Panc1 (cell line): ENCODE results near the gene NCS1. TPM values are rescaled to one million over a fixed set of nuclear protein-coding genes. Genes with fewer than 3 reads are reported as not detected.

Experiments
- ATAC-seq: fragments of 200-7000 bp; cut with Tn5 transposase; 2 replicates; pipeline ENCODE4 v1.9.1; 2020; ENCODE audit warnings: mild to moderate bottlenecking, moderate library complexity
- BruUV-seq: library from RNA; stranded (reverse); fragments of 400-500 nt; replicated peaks from 2 replicates; lab custom pipeline; 2021; lab: Mats Ljungman, UMichigan
- CTCF ChIA-PET: fragments of 300-600 bp; sonication (Branson Sonifier 250); formaldehyde crosslinking; loops from one replicate; lab custom pipeline; 2022; ENCODE audit warnings: antibody characterized with exemption; lab: Charles Lee
- POLR2A ChIA-PET: fragments of 300-600 bp; sonication (Branson Sonifier 250); formaldehyde crosslinking; loops from one replicate; lab custom pipeline; 2022; ENCODE audit warnings: antibody characterized with exemption; lab: Charles Lee
- DNase-seq: peaks from one replicate; pipeline ENCODE4 v3.0.0-alpha.2; 2010; ENCODE audit warnings: low read depth, low spot score
- H3K27ac ChIP-seq: 2 replicates; pipeline ENCODE4 v1.5.1; 2011; ENCODE audit warnings: mild to moderate bottlenecking, low read length, inconsistent platforms
- H3K27me3 ChIP-seq: fragments of 200-500 bp; sonication (Bioruptor generic); 2 replicates; pipeline ENCODE4 v1.6.0; 2014; ENCODE audit warnings: low read length, inconsistent platforms; ENCODE audit not compliant: control insufficient read depth, insufficient read depth
- H3K36me3 ChIP-seq: fragments of 200-500 bp; sonication (Bioruptor generic); 2 replicates; pipeline ENCODE4 v1.5.1; 2014; ENCODE audit warnings: inconsistent platforms, mild to moderate bottlenecking, low read length, moderate library complexity; ENCODE audit not compliant: control insufficient read depth, insufficient read depth
- H3K4me1 ChIP-seq: 2 replicates; pipeline ENCODE4 v1.5.1; 2011; ENCODE audit warnings: inconsistent platforms, mild to moderate bottlenecking, low read length, moderate library complexity; ENCODE audit not compliant: control insufficient read depth, insufficient read depth
- H3K4me3 ChIP-seq, 2 experiments: 2 replicates each; pipeline ENCODE4 v1.5.1; 2011 to 2012; ENCODE audit warnings: low read depth in 2 of 2, low read length in 2 of 2, mild to moderate bottlenecking in 2 of 2, inconsistent platforms in 1 of 2, moderate library complexity in 1 of 2
- H3K9me3 ChIP-seq: fragments of 200-500 bp; sonication (Bioruptor generic); 2 replicates; pipeline ENCODE4 v1.5.1; 2014; ENCODE audit warnings: low read depth, mild to moderate bottlenecking, inconsistent platforms, low read length, moderate library complexity; ENCODE audit not compliant: control insufficient read depth, insufficient read depth
- CTCF ChIP-seq: fragments of 450-650 bp; IDR thresholded peaks from 2 replicates; pipeline ENCODE4 v1.5.1; 2017; ENCODE audit warnings: mild to moderate bottlenecking
- POLR2AphosphoS5 ChIP-seq: IDR thresholded peaks from 2 replicates; pipeline ENCODE4 v1.6.1; 2012; ENCODE audit warnings: mild to moderate bottlenecking, low read depth, low read length, moderate library complexity
- SIN3A ChIP-seq: IDR thresholded peaks from 2 replicates; pipeline ENCODE4 v1.6.1; 2012; ENCODE audit warnings: low read depth, mild to moderate bottlenecking, low read length, moderate library complexity, borderline replicate concordance; ENCODE audit not compliant: insufficient read depth
- TCF7L2 ChIP-seq: IDR thresholded peaks from 2 replicates; pipeline ENCODE4 v1.6.1; 2011; ENCODE audit warnings: mild to moderate bottlenecking, low read depth, low read length, inconsistent platforms
- in situ Hi-C: cut with HindIII; loops from 2 replicates; pipeline ENCODE4 v1.10.0; 2016; ENCODE audit warnings: low sequenced_read_pairs, low pct_unique_long_range_greater_than_20kb
- intact Hi-C: fragments of 100-400 bp; cut with micrococcal nuclease; formaldehyde crosslinking; loops from one replicate; pipeline ENCODE4 v1.10.0; 2022; ENCODE audit not compliant: unreplicated experiment
- total RNA-seq: library from RNA; stranded (reverse); gene quantifications from one replicate; pipeline ENCODE4 v1.2.1, GENCODE V29; 2021; ENCODE audit not compliant: unreplicated experiment
- TF ChIP-seq, protein P1 (sequence below), 2 experiments: IDR thresholded peaks; 2 replicates each; pipeline ENCODE4 v1.6.1; 2011 to 2012; ENCODE audit warnings: low read depth in 2 of 2, control low read depth in 1 of 2, low read length in 1 of 2, mild to moderate bottlenecking in 1 of 2, moderate library complexity in 1 of 2; ENCODE audit not compliant: insufficient read depth in 1 of 2

The NCS1 gene
- total RNA-seq, 1 experiment from 2014 or later = 31.6 TPM

GRCh38 chr9:130188860-130189481, 16.8 kb downstream of the NCS1 start:
- Histone ChIP-seq H3K27me3 (no peaks in the 10 kb centered on the region), H3K36me3 (no peaks in the 10 kb centered on the region), H3K4me3 (no peak overlapping the region), H3K9me3 (no peaks in the 10 kb centered on the region), H3K4me1 (peaks cover 31% of the 10 kb centered on the region), H3K27ac (no peak overlapping the region)
- DNase-seq (no peak), ATAC-seq (no peak)
- ChIA-PET CTCF (no interaction called here), POLR2A (no interaction called here)
- no TSS peak for BruUV-seq
- intact Hi-C loops (no loop called here), in situ Hi-C loops (no loop called here)
- TF ChIP-seq TCF7L2 = no peak
- no peak for TF ChIP-seq CTCF
- TF ChIP-seq POLR2AphosphoS5 = no peak
- TF ChIP-seq, protein P1, sequence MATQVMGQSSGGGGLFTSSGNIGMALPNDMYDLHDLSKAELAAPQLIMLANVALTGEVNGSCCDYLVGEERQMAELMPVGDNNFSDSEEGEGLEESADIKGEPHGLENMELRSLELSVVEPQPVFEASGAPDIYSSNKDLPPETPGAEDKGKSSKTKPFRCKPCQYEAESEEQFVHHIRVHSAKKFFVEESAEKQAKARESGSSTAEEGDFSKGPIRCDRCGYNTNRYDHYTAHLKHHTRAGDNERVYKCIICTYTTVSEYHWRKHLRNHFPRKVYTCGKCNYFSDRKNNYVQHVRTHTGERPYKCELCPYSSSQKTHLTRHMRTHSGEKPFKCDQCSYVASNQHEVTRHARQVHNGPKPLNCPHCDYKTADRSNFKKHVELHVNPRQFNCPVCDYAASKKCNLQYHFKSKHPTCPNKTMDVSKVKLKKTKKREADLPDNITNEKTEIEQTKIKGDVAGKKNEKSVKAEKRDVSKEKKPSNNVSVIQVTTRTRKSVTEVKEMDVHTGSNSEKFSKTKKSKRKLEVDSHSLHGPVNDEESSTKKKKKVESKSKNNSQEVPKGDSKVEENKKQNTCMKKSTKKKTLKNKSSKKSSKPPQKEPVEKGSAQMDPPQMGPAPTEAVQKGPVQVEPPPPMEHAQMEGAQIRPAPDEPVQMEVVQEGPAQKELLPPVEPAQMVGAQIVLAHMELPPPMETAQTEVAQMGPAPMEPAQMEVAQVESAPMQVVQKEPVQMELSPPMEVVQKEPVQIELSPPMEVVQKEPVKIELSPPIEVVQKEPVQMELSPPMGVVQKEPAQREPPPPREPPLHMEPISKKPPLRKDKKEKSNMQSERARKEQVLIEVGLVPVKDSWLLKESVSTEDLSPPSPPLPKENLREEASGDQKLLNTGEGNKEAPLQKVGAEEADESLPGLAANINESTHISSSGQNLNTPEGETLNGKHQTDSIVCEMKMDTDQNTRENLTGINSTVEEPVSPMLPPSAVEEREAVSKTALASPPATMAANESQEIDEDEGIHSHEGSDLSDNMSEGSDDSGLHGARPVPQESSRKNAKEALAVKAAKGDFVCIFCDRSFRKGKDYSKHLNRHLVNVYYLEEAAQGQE (IDR thresholded peaks at IDR 0.05; ENCODE audit: insufficient read depth in 1 of 2, low read depth in 2 of 2, low read length in 1 of 2) = no peak
- no peak for TF ChIP-seq SIN3A

GRCh38 chr9:130189840-130190239, 17.6 kb downstream of the NCS1 start:
- Histone ChIP-seq H3K36me3 (no peaks in the 10 kb centered on the region), H3K27ac (no peak overlapping the region), H3K4me3 (no peak overlapping the region), H3K27me3 (no peaks in the 10 kb centered on the region), H3K9me3 (no peaks in the 10 kb centered on the region), H3K4me1 (peaks cover 31% of the 10 kb centered on the region)
- DNase-seq (no peak), ATAC-seq (no peak)
- TF ChIP-seq POLR2AphosphoS5 (no peak), CTCF (no peak), TCF7L2 (no peak), SIN3A (no peak)
- TF ChIP-seq, protein P1 (IDR thresholded peaks at IDR 0.05; ENCODE audit: insufficient read depth in 1 of 2, low read depth in 2 of 2, low read length in 1 of 2) = no peak
- in situ Hi-C loops = no loop called here
- intact Hi-C loops = no loop called here
- CTCF ChIA-PET = no interaction called here
- POLR2A ChIA-PET = interaction anchor here (0.6 kb wide), 1 partner anchor 22 kb away, joined by 7 read pairs; no protein-coding TSS in a partner anchor
- no TSS peak for BruUV-seq
